Articular chondrocyte of knee joint (primary cell): ENCODE measurements around the gene CNGB1. TPM values are rescaled to one million over a fixed set of nuclear protein-coding genes. Genes with fewer than 3 reads are reported as not detected.

Experiments
- total RNA-seq: library from RNA; depleted of rRNA; stranded (reverse); fragments of >200 nt; gene quantifications from 2 replicates; pipeline ENCODE4 v1.2.3, GENCODE V29; 2012

CNGB1 gene
- total RNA-seq: not detected in 2 replicates

GRCh38 chr16:57970970-57971369 lies at the start of gene CNGB1:
TSS of gene CNGB1 (minus strand) at chr16:57971128. CDS start at chr16:57967286, 3,842 bp downstream.

GRCh38 chr16:58000706-58001676 lies 30.1 kb upstream of the CNGB1 start, which contains the start of gene USB1:
TSS of gene USB1 (plus strand) at chr16:58001407. CDS start at chr16:58001484, 77 bp downstream.

DNA sequence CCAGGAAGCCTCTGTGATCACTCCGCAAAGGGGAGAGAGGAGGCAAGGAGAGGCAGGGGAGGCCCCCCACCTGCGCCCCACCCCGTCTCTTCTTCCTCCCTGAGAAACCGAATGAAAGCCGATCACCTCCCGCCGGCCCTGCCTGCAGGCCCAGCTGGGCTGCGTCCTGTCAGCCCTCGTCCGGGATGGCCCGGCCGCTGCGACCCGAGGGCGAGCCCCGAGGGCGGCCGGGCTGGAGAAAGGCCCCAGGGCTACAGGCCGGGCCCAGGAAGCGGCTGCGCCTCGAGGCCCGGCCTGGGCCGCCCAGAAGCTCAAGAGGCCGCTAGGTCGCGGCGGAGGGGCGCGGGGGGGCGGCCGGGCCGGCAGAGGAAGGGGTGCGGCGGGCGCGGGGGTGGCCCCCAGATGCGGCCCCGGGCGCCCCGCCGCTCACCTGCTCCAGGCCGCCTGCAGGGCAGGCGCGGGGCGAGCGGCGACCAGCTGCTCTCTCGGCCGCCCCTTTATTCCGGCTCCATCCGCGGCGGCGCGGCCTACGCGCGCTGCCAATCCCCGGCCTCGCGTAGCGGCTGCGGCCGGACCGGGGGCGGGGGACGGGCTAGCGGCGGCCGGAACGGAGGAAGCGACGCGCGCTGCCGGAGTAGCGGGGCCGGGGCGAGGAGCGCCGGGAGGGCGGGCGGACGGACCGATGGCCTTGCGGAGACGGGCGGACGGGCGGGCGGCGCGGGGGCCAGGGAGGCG lies 29.2 kb upstream of the CNGB1 start, which contains the start of gene ZNF319:
Gene ZNF319, minus strand, starts transcription at position 702 of the 735 bp plus-strand sequence. CDS start 2,407 bp downstream, outside the sequence.

Other genes with a start within 250 kb of the CNGB1 start
- gene KATNB1, start 235.4 kb downstream of the CNGB1 start, total RNA-seq: 12.0 and 13.5 TPM in 2 replicates
- gene KIFC3, start 168.6 kb downstream of the CNGB1 start, total RNA-seq: 41.8 and 62.3 TPM in 2 replicates
- gene ZNF319, start 29.5 kb upstream of the CNGB1 start, total RNA-seq: 4.3 and 4.8 TPM in 2 replicates
- gene USB1, start 30.3 kb upstream of the CNGB1 start, total RNA-seq: 15.4 and 16.2 TPM in 2 replicates
- gene MMP15, start 54.6 kb upstream of the CNGB1 start, total RNA-seq: 3.8 and 3.9 TPM in 2 replicates
- gene CFAP20, start 158.3 kb upstream of the CNGB1 start, total RNA-seq: 24.3 and 28.3 TPM in 2 replicates
- gene CSNK2A2, start 227.0 kb upstream of the CNGB1 start, total RNA-seq: 39.7 and 45.1 TPM in 2 replicates